AG04450 (cell line): ENCODE measurements around the gene SUSD4. TPM values are rescaled to one million over a fixed set of nuclear protein-coding genes. Genes with fewer than 3 reads are reported as not detected.

Experiments
- CTCF ChIA-PET: fragments of 300-600, 350-600 bp; formaldehyde crosslinking; extraction: SDS; loops from one replicate; lab custom pipeline; 2022; ENCODE audit warnings: antibody characterized with exemption, inconsistent platforms; lab: Charles Lee
- POLR2A ChIA-PET: fragments of 350-600 bp; formaldehyde crosslinking; extraction: SDS; loops from one replicate; lab custom pipeline; 2021; ENCODE audit warnings: antibody characterized with exemption, inconsistent platforms; lab: Yijun Ruan, JAX
- DNase-seq: peaks from one replicate; pipeline ENCODE4 v3.0.0-alpha.2; 2011; ENCODE audit warnings: low read depth, low spot score
- H3K27ac ChIP-seq: one replicate; pipeline ENCODE4 v1.5.1; 2012; ENCODE audit warnings: low read depth, low read length, control low read depth
- H3K27me3 ChIP-seq: one replicate; pipeline ENCODE4 v1.6.0; 2012; ENCODE audit warnings: low read length; ENCODE audit not compliant: control insufficient read depth, insufficient read depth
- H3K4me3 ChIP-seq: 2 replicates; pipeline ENCODE4 v1.5.1; 2011; ENCODE audit warnings: mild to moderate bottlenecking, low read depth, low read length, control low read depth
- H3K9me3 ChIP-seq: 2 replicates; pipeline ENCODE4 v1.5.1; 2012; ENCODE audit warnings: low read length; ENCODE audit not compliant: control insufficient read depth, insufficient read depth
- CTCF ChIP-seq: IDR thresholded peaks from 2 replicates; pipeline ENCODE4 v1.5.1; 2011; ENCODE audit warnings: low read depth, low read length, control low read depth, inconsistent platforms
- polyA plus RNA-seq: library from polyadenylated mRNA; depleted of rRNA; stranded (reverse); fragments of >200 nt; gene quantifications from 2 replicates; pipeline ENCODE4 v1.2.3, GENCODE V29; 2011

Gene SUSD4
- polyA plus RNA-seq, 1 experiment, result 0.29 TPM

DNA sequence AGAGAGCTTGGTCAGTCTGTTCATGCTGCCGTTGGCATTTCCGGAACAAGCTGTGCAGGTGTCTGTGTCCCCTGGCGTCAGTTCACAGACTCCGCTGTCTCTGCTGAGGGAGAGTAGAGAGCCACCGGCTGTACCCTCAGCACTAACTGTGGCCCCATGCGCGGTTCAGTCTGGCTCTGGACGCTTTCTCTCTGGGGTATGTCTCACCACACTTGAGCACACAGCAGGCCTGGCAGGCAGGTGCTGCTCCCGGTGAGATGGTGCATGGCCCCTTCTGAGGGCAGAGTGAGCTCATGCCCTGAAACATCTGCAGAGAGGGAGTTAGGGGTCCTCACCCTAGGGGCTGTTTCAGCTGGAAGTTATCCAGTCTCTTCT, 161.0 kb downstream of the SUSD4 start:
- no peak for TF ChIP-seq CTCF
- Histone ChIP-seq H3K27ac (no peak overlapping the region), H3K4me3 (no peak overlapping the region), H3K9me3 (no peaks in the 10 kb centered on the region; the same call in 1 of the 2 replicates), H3K27me3 (peaks cover 7% of the 10 kb centered on the region)
- DNase-seq, result no peak
- POLR2A ChIA-PET, result no interaction called here
- CTCF ChIA-PET, result no interaction called here

- DNase-seq, result no peak
- no peaks in the 10 kb centered on the region; the same call in 1 of the 2 replicates for H3K9me3 ChIP-seq
- H3K4me3 ChIP-seq, result no peak overlapping the region
- ChIA-PET CTCF (no interaction called here), POLR2A (no interaction called here)
- no peak for TF ChIP-seq CTCF
- H3K27ac ChIP-seq, result no peak overlapping the region
- H3K27me3 ChIP-seq, result peaks cover 7% of the 10 kb centered on the region
Measured at GRCh38 chr1:223202376-223203033, 161.5 kb downstream of the SUSD4 start.

DNA sequence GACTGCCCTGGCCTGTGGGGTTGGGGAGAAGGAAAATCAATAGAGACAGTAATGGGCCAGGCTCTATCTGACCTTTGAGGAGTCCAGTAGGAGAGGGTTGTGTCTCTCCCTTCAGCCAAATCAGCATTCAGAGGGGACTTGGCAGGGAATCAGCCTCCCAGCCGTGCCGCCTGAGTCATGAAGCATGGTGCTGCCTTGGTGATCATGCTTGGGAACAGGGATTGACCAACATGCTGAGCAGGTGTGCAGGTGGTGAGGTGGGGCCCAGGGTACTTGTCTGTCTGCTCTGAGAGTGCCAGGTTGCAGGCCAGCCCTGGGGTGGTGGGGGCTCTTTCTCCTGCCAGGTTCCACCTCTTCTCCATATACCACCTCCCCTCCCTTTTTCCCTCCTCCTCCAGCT, 162.0 kb downstream of the SUSD4 start:
- no peak for TF ChIP-seq CTCF
- H3K4me3 ChIP-seq, result no peak overlapping the region
- POLR2A ChIA-PET, result no interaction called here
- no peaks in the 10 kb centered on the region; the same call in 1 of the 2 replicates for H3K9me3 ChIP-seq
- DNase-seq, result no peak
- peaks cover 9% of the 10 kb centered on the region for H3K27me3 ChIP-seq
- no peak overlapping the region for H3K27ac ChIP-seq
- CTCF ChIA-PET, result no interaction called here

DNA sequence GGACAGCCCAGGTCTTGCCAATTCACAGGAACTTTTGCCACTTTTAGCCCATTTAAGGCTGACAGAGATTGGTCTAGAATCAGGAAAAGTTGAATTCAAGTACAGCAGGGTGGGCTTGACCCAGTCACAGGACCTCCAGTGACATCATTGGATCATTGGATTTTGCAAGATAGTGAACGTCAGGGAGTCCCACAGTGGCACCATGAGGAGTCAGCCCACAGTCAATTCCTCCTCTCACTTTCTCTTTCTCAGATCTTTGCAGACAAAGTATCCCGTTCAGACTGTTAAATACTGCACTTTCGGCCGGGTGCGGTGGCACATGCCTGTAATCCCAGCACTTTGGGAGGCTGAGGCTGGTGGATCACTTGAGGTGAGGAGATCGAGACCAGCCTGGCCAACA, 163.1 kb downstream of the SUSD4 start:
- no peak overlapping the region for H3K27ac ChIP-seq
- no peaks in the 10 kb centered on the region; the same call in 1 of the 2 replicates for H3K9me3 ChIP-seq
- CTCF ChIA-PET, result no interaction called here
- POLR2A ChIA-PET, result no interaction called here
- DNase-seq, result no peak
- peaks cover 11% of the 10 kb centered on the region for H3K27me3 ChIP-seq
- no peak overlapping the region for H3K4me3 ChIP-seq
- no peak for TF ChIP-seq CTCF

DNA sequence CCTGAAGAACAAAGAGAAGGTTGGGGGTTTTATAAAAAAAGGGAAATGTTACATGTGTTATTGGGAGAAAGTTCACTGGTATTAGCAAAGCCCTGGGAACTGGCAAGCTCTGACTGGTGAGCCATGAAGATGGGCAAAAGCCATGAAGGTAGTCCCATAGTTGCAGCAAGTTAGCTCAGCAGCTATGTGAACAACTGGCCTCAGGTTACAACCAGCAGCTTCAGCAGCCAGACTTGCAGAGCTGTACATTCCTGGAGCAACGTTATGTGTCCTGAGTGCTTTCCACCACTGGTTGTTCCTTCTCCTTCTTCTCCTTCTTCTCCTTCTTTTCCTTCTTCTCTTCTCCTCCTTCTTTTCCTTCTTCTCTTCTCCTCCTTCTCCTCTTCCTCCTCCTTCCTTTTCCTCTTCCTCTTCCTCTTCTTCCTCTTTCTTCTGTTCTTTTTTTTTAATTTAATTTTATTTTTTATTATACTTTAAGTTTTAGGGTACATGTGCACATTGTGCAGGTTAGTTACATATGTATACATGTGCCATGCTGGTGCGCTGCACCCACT, 164.8 kb downstream of the SUSD4 start:
- no peaks in the 10 kb centered on the region; the same call in 1 of the 2 replicates for H3K9me3 ChIP-seq
- no peak for TF ChIP-seq CTCF
- DNase-seq, result no peak
- no peak overlapping the region for H3K4me3 ChIP-seq
- peaks cover 11% of the 10 kb centered on the region for H3K27me3 ChIP-seq
- no peak overlapping the region for H3K27ac ChIP-seq
- ChIA-PET POLR2A (no interaction called here), CTCF (no interaction called here)
